ENCODE data around the gene DPCD. TPM values are rescaled to one million over a fixed set of nuclear protein-coding genes. Genes with fewer than 3 reads are reported as not detected.

The DPCD gene
- total RNA-seq, 2 donors from 2014 or later = 23.9 to 66.1 TPM

DNA sequence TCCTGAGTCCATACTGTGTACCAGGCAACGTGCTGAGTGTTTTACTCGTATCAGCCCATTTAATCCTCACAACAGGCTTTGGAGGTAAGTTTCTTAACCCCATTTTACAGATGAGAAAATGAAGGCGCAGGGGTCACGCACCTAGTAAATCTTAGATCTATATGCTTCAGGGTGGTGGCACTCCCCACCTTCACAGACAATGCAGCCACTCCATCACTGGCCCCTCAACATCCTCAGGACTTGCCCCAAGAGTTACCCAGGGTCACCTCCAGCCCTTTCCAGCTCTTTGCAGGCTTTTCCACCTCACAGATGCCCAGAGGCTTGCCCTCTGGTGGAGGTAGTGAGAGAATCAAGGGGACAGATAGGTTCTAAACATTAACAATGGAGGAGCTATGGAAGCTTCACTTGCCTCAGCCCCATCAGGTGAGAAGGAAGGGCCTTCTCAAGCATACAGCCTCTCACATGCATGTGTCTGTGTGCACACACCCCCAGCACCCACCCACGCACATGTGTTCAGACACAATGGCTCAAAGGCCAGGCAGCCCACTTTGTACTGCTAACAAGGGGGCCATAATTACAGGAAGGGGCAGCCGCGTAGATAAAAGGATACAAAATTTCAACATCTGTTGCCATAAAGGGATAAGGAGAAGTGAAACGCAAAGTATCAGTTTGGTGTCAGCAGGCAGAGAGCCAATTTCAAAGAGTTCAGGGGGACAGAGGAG lies 29.1 kb downstream of the DPCD start:
- TF ChIP-seq POLR2A (IDR thresholded peaks at IDR 0.05) = no peak
- TF ChIP-seq, protein P1, sequence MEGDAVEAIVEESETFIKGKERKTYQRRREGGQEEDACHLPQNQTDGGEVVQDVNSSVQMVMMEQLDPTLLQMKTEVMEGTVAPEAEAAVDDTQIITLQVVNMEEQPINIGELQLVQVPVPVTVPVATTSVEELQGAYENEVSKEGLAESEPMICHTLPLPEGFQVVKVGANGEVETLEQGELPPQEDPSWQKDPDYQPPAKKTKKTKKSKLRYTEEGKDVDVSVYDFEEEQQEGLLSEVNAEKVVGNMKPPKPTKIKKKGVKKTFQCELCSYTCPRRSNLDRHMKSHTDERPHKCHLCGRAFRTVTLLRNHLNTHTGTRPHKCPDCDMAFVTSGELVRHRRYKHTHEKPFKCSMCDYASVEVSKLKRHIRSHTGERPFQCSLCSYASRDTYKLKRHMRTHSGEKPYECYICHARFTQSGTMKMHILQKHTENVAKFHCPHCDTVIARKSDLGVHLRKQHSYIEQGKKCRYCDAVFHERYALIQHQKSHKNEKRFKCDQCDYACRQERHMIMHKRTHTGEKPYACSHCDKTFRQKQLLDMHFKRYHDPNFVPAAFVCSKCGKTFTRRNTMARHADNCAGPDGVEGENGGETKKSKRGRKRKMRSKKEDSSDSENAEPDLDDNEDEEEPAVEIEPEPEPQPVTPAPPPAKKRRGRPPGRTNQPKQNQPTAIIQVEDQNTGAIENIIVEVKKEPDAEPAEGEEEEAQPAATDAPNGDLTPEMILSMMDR (IDR thresholded peaks at IDR 0.05) = no peak
- H3K27me3 ChIP-seq (replicated peaks; ENCODE audit: insufficient read depth) = no peaks in the 10 kb centered on the region
- H3K27ac ChIP-seq = no peak overlapping the region
- H3K36me3 ChIP-seq = no peaks in the 10 kb centered on the region
- H3K9me3 ChIP-seq = no peaks in the 10 kb centered on the region
- 60% methylated on average over 8 of the region's 8 CpGs for WGBS
- no peak overlapping the region for H3K4me3 ChIP-seq
- intact Hi-C loops (cut with DNase I) = no loop called here
- DNase-seq (ENCODE audit: low spot score) = no peak
- H3K4me1 ChIP-seq (replicated peaks) = no peaks in the 10 kb centered on the region

DNA sequence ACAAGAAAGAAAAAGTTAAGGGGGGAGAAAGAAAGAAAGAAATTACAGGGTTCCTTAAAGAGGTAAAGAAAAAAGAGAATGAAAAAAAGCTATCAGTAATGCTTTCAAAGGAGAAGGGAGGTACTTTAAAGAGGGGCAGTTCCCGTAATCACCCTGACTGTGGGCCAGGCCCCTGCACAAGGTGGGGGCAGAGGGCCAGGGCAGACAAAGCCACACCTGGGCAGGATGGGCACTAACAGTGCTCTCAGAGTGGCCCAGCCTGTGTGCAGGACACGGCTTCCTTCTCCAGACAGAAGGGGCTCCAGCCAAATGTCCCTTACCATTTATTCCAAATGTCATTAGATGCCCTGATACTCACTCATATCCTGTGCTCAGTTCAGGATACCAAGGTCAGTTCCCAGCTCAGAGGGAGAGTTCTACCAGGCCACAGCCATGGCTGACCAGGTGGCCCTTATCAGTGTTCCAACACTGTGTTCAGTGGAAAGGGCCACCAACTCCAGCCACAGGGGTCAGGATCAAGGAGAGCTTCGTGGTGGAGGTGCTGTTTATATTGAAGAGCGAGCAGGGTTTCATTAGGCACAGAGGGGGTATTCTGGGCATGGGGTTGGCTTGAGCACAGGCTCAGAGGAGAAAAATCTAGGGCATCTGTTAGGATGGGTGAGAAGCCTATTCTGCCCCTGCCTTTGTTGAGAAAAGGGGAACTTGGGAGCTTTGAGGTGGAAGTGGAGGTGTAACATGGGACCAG lies 29.9 kb downstream of the DPCD start:
- no peaks in the 10 kb centered on the region for H3K36me3 ChIP-seq
- H3K4me3 ChIP-seq = no peak overlapping the region
- DNase-seq (ENCODE audit: low spot score) = no peak
- no peaks in the 10 kb centered on the region for H3K4me1 ChIP-seq (replicated peaks)
- WGBS = 83% methylated on average over 4 of the region's 4 CpGs
- H3K27ac ChIP-seq = no peak overlapping the region
- TF ChIP-seq POLR2AphosphoS5 (IDR thresholded peaks at IDR 0.05) (no peak), POLR2A (IDR thresholded peaks at IDR 0.05) (no peak)
- TF ChIP-seq, protein P1 (IDR thresholded peaks at IDR 0.05) = no peak
- intact Hi-C loops (cut with DNase I) = no loop called here
- no peaks in the 10 kb centered on the region for H3K27me3 ChIP-seq (replicated peaks; ENCODE audit: insufficient read depth)
- no peaks in the 10 kb centered on the region for H3K9me3 ChIP-seq

DNA sequence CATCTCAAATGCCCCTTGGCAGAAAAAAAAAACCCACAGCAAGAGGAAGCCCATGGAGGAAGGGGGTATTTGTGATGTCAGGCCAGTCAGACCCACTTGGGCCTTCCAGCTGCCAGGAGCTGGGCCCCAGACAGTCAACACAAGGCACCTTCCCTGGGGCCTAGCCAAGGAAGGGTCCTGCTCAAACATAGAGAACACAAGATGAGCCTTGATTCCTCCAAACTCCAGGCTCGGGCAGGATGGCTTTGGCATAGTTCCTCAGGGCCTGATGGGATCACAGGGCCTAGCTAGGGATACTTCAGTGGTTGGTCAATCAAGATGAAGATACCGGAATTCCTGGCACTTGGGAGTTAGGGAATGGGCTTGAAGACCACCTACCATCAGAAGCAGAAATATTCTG lies 30.8 kb downstream of the DPCD start:
- H3K27me3 ChIP-seq (replicated peaks; ENCODE audit: insufficient read depth) = no peaks in the 10 kb centered on the region
- intact Hi-C loops (cut with DNase I) = no loop called here
- TF ChIP-seq POLR2AphosphoS5 (IDR thresholded peaks at IDR 0.05) = no peak
- TF ChIP-seq, protein P1 (IDR thresholded peaks at IDR 0.05) = no peak
- no peak for TF ChIP-seq POLR2A (IDR thresholded peaks at IDR 0.05)
- no peaks in the 10 kb centered on the region for H3K9me3 ChIP-seq
- no peaks in the 10 kb centered on the region for H3K4me1 ChIP-seq (replicated peaks)
- 96% methylated on average over 2 of the region's 2 CpGs for WGBS
- no peak overlapping the region for H3K27ac ChIP-seq
- H3K36me3 ChIP-seq = no peaks in the 10 kb centered on the region
- no peak for DNase-seq (ENCODE audit: low spot score)
- H3K4me3 ChIP-seq = no peak overlapping the region

DNA sequence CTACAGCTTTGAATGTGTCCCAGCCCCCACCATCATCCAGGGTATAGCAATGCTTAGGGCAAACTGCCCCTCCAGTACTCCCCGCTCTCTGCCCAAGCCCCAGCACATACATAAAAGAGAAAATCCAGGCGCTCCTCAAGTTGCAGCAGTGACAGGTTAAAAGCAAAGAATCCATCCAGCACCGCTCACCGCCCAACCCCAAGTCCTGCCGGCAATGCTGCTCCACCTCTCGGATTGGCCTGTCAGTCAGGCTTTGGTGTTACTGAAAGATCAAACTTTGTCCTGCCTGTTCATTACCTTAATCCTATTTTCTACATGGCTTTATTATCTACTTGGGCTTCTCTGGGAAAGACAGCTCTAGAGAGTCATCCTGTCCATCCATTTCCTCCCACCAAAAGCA lies 31.9 kb downstream of the DPCD start:
- TF ChIP-seq, protein P1 (IDR thresholded peaks at IDR 0.05) = no peak
- TF ChIP-seq POLR2A (IDR thresholded peaks at IDR 0.05) (no peak), POLR2AphosphoS5 (IDR thresholded peaks at IDR 0.05) (no peak)
- no peaks in the 10 kb centered on the region for H3K9me3 ChIP-seq
- H3K27ac ChIP-seq = no peak overlapping the region
- H3K4me1 ChIP-seq (replicated peaks) = no peaks in the 10 kb centered on the region
- H3K27me3 ChIP-seq (replicated peaks; ENCODE audit: insufficient read depth) = no peaks in the 10 kb centered on the region
- no peaks in the 10 kb centered on the region for H3K36me3 ChIP-seq
- 97% methylated on average over 6 of the region's 6 CpGs for WGBS
- intact Hi-C loops (cut with DNase I) = no loop called here
- no peak for DNase-seq (ENCODE audit: low spot score)
- no peak overlapping the region for H3K4me3 ChIP-seq

DNA sequence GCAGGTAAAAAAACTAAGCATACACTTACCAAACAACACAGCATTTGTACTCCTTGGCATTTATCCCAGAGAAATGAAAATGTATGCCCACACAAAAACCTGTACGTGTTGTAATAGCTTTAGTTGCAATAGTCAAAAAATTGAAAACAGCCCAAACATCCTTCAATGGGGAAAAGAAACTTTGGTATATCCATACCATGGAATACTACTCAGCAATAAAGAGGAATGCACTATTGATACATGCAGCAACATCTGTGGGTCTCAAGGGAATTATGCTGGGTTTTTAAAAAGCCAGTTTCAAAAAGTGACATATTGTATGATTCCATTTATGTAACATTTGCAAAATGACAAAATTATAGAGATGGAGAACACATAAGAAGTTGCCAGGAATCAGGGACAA lies 35.4 kb downstream of the DPCD start:
- intact Hi-C loops (cut with DNase I) = no loop called here
- H3K9me3 ChIP-seq = no peaks in the 10 kb centered on the region
- TF ChIP-seq POLR2A (IDR thresholded peaks at IDR 0.05) (no peak), POLR2AphosphoS5 (IDR thresholded peaks at IDR 0.05) (no peak)
- TF ChIP-seq, protein P1 (IDR thresholded peaks at IDR 0.05) = no peak
- 69% methylated on average over 1 of the region's 1 CpG for WGBS
- H3K36me3 ChIP-seq = no peaks in the 10 kb centered on the region
- DNase-seq (ENCODE audit: low spot score) = no peak
- H3K27ac ChIP-seq = no peak overlapping the region
- no peaks in the 10 kb centered on the region for H3K4me1 ChIP-seq (replicated peaks)
- no peak overlapping the region for H3K4me3 ChIP-seq
- no peaks in the 10 kb centered on the region for H3K27me3 ChIP-seq (replicated peaks; ENCODE audit: insufficient read depth)
